Calu3 (cell line): Measurements from ENCODE around the gene RPS6KB2. TPM values are rescaled to one million over a fixed set of nuclear protein-coding genes. Genes with fewer than 3 reads are reported as not detected.

ENCODE experiments used
- Bru-seq: library from RNA; stranded (reverse); fragments of 400-500 nt; gene quantifications from one replicate; lab custom pipeline; 2021; lab: Mats Ljungman, UMichigan
- BruChase-seq, 2 experiments: library from RNA; stranded (reverse); fragments of 400-500 nt; gene quantifications; one replicate each; lab custom pipeline; 2021; lab: Mats Ljungman, UMichigan
- BruUV-seq: library from RNA; stranded (reverse); fragments of 400-500 nt; replicated peaks from 2 replicates; lab custom pipeline; 2021; lab: Mats Ljungman, UMichigan
- CTCF ChIA-PET: fragments of 300-600 bp; sonication (Branson Sonifier 250); formaldehyde crosslinking; loops from one replicate; lab custom pipeline; 2022; ENCODE audit warnings: antibody characterized with exemption; lab: Charles Lee
- DNase-seq: peaks from one replicate; pipeline ENCODE4 v3.0.0; 2022
- H3K27ac Mint-ChIP-seq: one replicate; pipeline ENCODE4 v1.8.0; 2022; ENCODE audit warnings: mixed read lengths; ENCODE audit not compliant: unreplicated experiment
- H3K27me3 Mint-ChIP-seq: one replicate; pipeline ENCODE4 v1.8.0; 2022; ENCODE audit warnings: mixed read lengths; ENCODE audit not compliant: unreplicated experiment
- H3K36me3 Mint-ChIP-seq: one replicate; pipeline ENCODE4 v1.8.0; 2022; ENCODE audit warnings: mild to moderate bottlenecking, moderate library complexity, mixed read lengths; ENCODE audit not compliant: insufficient read depth, unreplicated experiment
- H3K4me1 Mint-ChIP-seq: one replicate; pipeline ENCODE4 v1.8.0; 2022; ENCODE audit warnings: mild to moderate bottlenecking, low read depth, mixed read lengths; ENCODE audit not compliant: unreplicated experiment
- H3K4me3 Mint-ChIP-seq: one replicate; pipeline ENCODE4 v1.8.0; 2022; ENCODE audit warnings: mild to moderate bottlenecking, low read depth, moderate library complexity, mixed read lengths; ENCODE audit not compliant: unreplicated experiment
- H3K9me3 Mint-ChIP-seq: one replicate; pipeline ENCODE4 v1.8.0; 2022; ENCODE audit warnings: low read depth, mixed read lengths; ENCODE audit not compliant: unreplicated experiment
- intact Hi-C: fragments of 100-400 bp; cut with micrococcal nuclease; formaldehyde crosslinking; loops from one replicate; pipeline ENCODE4 v1.10.0; 2022; ENCODE audit not compliant: unreplicated experiment
- long read RNA-seq: library from polyadenylated mRNA; stranded (forward); transcript quantifications from one replicate; pipeline ENCODE4 v2.0.0, GENCODE V29; 2022
- total RNA-seq: library from RNA; stranded (reverse); gene quantifications from 2 replicates; pipeline ENCODE4 v1.2.3, GENCODE V29; 2022
- TF ChIP-seq, protein P1 (sequence below): fragments of 200-600 bp; IDR thresholded peaks from one replicate; pipeline ENCODE4 v1.8.0; 2022; ENCODE audit warnings: antibody characterized with exemption; ENCODE audit not compliant: unreplicated experiment

The RPS6KB2 gene
- 44.3 and 47.5 TPM in 2 replicates for total RNA-seq
- Bru-seq, nascent RNA: percentile 61 among the genes with signal in this experiment
- percentile 66 among the genes with signal in this experiment for BruChase-seq, experiment 1, labeled RNA remaining after a 6-hour chase
- percentile 66 among the genes with signal in this experiment for BruChase-seq, experiment 2, labeled RNA remaining after a 2-hour chase
- long read RNA-seq, transcript RPS6KB2-201 (15 exons, 1,733 nt): major isoform, 76 of 127 reads
- long read RNA-seq, partial matches to known transcripts: 6 of 127 reads
- long read RNA-seq, other reads (novel, unspliced or antisense): 44 of 127 reads

DNA sequence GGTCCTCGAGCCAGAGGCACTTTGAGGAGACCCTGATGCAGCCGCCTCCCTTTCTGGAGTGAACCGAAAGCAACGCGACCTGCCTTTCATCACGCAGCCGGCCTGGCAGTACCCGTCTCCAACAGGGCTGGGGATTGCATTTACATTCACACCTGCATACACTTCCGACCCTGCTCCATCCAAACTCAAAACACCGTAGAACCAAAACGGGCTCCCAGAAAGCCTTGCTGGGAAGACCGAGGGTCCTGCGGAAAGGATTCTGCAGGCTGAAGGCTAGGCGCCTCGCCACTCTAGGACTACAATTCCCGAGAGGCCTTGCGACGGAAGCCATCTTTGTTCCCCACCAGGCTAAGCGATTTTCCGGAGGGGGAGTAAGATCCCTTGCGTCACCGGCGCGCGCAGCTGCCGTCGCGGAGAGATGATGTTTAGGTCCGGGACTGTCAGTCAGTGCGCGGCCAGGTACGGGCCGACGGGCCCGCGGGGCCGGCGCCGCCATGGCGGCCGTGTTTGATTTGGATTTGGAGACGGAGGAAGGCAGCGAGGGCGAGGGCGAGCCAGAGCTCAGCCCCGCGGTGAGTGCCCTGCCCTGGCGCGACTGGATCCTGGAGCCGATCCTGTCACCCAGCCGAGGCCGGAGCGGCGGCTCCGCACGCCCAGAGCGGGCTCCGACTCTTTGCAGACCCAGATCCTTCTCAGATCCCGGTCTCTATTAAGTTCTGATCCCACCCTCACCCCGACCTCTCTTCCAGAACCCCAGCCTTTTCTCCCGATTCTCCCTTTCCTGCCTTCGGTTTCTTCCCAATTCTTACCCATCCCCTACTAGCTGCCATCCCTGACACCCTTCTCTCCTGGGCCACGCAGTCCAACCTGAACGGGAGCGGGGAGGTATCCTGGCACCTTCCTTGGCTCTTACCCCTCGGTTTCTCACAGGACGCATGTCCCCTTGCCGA is at the start of gene RPS6KB2:
RPS6KB2 (plus strand) TSS at position 443 of the 950 bp plus-strand sequence; CDS start at position 495, 52 bp downstream.
- intact Hi-C loops: loop anchor here (10.0 kb wide), 1 partner anchor 76 kb away; the partner anchor contains the start of genes CDK2AP2 and PITPNM1
- H3K36me3 Mint-ChIP-seq: peaks cover 34% of the 10 kb centered on the region
- no peaks in the 10 kb centered on the region for H3K9me3 Mint-ChIP-seq
- peak within 1 kb of the TSS; percentile 92 for H3K27ac Mint-ChIP-seq
- BruUV-seq: no TSS peak
- TF ChIP-seq, protein P1, sequence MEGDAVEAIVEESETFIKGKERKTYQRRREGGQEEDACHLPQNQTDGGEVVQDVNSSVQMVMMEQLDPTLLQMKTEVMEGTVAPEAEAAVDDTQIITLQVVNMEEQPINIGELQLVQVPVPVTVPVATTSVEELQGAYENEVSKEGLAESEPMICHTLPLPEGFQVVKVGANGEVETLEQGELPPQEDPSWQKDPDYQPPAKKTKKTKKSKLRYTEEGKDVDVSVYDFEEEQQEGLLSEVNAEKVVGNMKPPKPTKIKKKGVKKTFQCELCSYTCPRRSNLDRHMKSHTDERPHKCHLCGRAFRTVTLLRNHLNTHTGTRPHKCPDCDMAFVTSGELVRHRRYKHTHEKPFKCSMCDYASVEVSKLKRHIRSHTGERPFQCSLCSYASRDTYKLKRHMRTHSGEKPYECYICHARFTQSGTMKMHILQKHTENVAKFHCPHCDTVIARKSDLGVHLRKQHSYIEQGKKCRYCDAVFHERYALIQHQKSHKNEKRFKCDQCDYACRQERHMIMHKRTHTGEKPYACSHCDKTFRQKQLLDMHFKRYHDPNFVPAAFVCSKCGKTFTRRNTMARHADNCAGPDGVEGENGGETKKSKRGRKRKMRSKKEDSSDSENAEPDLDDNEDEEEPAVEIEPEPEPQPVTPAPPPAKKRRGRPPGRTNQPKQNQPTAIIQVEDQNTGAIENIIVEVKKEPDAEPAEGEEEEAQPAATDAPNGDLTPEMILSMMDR: no peak
- H3K4me1 Mint-ChIP-seq: peaks cover under 1% of the 10 kb centered on the region
- DNase-seq: peak; percentile 98
- no peaks in the 10 kb centered on the region for H3K27me3 Mint-ChIP-seq
- H3K4me3 Mint-ChIP-seq: peak within 1 kb of the TSS; percentile 93
- CTCF ChIA-PET: interaction anchor here (0.6 kb wide), 2 partner anchors 27 to 605 kb away, joined by 3 read pairs; partner anchors contain the start of gene PPP1CA

DNA sequence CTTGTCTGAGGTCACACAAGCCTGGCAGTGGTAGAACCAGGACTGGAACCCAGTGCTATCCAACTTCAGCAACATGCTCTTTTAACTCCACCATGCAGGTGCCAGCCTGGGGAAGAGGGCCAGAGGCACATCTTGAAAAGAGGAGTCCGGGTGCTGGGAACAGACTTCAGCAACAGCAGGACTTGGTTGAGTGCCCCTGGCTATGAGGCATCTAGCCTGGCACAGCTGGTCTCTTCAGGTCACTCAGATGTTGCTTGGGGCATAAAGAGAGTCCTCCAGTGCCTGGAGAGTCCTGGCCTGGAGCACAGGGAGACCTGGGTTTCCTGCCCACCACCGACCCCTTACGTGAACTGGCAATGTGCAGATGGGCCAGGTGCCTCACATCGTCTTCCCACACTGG is 49.8 kb upstream of the RPS6KB2 start:
- BruUV-seq: no TSS peak
- DNase-seq: no peak
- TF ChIP-seq, protein P1: no peak
- Mint-ChIP-seq H3K27me3 (no peaks in the 10 kb centered on the region), H3K9me3 (no peaks in the 10 kb centered on the region), H3K4me3 (no peak overlapping the region), H3K36me3 (peaks cover 35% of the 10 kb centered on the region), H3K4me1 (peaks cover 63% of the 10 kb centered on the region), H3K27ac (no peak overlapping the region)
- CTCF ChIA-PET: interaction anchor here (0.6 to 4.9 kb wide), 4 partner anchors 8 to 33 kb away, joined by 3 to 46 read pairs (median 4); no protein-coding TSS in a partner anchor
- intact Hi-C loops: no loop called here

DNA sequence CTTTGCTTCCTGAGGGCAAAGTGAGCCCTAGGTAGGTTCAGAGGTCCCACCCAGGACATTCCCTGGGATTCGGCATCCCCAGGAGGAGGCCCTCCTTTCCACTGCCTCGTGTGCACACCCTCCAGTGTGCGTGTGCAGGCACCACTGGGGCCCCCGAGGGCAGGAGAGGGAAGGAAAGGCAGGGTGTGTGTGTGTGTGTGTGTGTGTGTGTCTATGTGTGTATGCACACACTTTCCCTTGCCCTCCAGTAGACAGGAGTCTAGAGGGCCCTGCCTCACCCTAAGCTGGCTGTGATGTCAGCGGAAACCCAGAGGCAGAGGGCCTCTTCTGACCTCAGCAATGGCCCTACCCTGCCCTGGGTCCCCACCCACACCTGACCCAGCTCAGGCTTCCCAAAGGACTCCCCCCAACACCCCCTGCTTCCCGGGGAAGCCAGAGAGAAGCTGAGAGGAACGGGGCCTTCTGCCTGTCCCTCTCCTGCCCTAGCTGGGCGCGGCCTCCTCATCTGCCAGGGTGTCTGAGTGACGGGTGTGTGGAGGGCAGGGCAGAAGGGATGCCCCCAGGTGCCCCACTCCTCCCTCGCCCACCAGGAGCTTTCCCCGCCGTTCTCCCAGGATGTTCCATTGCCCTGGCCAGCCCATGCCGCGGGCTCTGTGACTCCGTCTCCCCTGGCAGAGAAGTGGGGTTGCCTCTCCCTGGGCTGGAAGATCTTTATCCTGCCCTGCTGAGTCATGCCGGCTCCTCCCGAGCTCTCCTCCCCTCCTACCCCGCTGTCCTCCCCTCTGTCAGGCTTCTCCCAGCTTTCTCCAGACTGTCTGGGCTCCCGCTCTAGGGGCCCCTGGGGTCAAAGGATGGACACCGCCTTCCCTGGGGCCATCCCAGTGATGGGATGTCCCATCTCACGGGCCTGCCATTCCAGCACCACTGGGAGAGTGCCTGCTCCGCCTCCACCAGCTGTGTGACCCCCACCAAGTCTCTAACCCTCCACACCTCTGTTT is 48.9 kb upstream of the RPS6KB2 start:
- H3K27ac Mint-ChIP-seq: no peak overlapping the region
- H3K27me3 Mint-ChIP-seq: no peaks in the 10 kb centered on the region
- TF ChIP-seq, protein P1: no peak
- no peak for DNase-seq
- peaks cover 27% of the 10 kb centered on the region for H3K36me3 Mint-ChIP-seq
- H3K4me3 Mint-ChIP-seq: peak overlapping the region; percentile 26
- CTCF ChIA-PET: interaction anchor here (0.6 to 4.9 kb wide), 5 partner anchors 10 to 58 kb away, joined by 3 to 46 read pairs (median 3); partner anchors contain the start of gene POLD4
- BruUV-seq: no TSS peak
- intact Hi-C loops: loop anchor here (5.0 to 10.0 kb wide), 2 partner anchors 32 to 115 kb away; partner anchors contain the start of gene GRK2
- H3K9me3 Mint-ChIP-seq: no peaks in the 10 kb centered on the region
- H3K4me1 Mint-ChIP-seq: peaks cover 63% of the 10 kb centered on the region
